Activated T-cell treated with anti-CD3 and anti-CD28 coated beads, Interleukin-2, amount 50 U/mL, for 1 hour (primary cell): ENCODE measurements around the gene NDUFV3.
"Not testable (repeated sequence)": the region's sequence is repeated elsewhere in the genome, so short reads cannot be mapped to it uniquely, and the experiment has no call there.

Experiments
- DNase-seq: peaks from one replicate; pipeline ENCODE4 v3.0.0-alpha.2; 2020

Gene NDUFV3

DNA sequence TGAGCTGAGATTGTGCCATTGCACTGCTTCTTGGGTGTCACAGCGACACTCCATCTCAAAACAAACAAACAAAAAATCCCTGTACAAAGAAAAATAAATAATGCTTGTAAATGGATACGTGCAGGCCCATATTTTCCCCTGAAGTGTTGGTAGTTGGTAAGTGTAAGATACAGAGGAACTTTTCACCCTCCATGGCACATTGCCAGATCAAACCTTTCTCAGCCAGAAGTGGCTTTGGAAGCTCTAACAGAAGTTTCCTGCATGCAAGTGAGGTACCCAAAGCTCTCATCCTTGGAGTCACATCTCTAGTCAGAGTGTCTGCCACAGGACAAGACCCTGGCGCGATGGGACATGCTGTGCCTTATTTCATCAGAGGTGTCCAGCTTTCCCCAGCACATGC, 7.3 kb downstream of the NDUFV3 start:
- DNase-seq = no peak

GRCh38 chr21:42903817-42904216, 10.7 kb downstream of the NDUFV3 start:
- DNase-seq = no peak

DNA sequence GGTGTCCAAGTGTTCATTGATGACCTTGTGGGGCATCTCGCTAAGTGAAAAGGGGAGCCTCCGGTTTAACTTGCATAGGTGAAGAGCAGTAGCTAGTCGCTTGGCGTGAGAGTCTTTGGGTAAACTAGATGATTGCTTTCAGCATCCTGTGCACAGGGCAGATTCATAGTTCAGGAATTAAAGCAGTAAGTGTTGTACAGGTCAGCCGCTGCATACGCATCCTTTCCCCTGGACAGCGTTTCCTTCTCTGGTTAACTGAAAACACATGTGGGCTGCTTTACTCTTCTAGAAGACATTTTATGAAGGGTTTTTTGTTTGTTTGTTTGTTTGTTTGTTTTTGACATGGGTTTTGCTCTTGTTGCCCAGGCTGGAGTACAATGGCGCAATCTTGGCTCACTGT, 12.1 kb downstream of the NDUFV3 start:
- no peak for DNase-seq

GRCh38 chr21:42906233-42906632, 13.1 kb downstream of the NDUFV3 start:
- no peak for DNase-seq

- DNase-seq = not testable (repeated sequence)
These were observed 15.4 kb downstream of the NDUFV3 start for GRCh38 chr21:42908484-42908883.

DNA sequence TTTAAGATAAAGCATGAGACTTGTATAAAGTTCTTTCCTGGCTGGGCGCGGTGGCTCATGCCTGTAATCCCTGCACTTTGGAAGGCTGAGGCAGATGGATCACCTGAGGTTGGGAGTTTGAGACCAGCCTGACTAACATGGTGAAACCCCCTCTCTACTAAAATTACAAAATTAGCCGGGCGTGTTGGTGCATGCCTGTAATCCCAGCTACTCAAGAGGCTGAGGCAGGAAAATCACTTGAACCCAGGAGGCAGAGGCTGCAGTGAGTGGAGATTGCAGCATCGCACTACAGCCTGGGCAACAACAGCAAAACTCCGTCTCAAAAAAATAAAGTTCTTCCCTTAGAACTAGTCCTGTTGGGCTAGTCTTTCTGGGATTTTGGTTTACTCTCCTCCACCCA, 18.8 kb downstream of the NDUFV3 start:
- not testable (repeated sequence) for DNase-seq

DNA sequence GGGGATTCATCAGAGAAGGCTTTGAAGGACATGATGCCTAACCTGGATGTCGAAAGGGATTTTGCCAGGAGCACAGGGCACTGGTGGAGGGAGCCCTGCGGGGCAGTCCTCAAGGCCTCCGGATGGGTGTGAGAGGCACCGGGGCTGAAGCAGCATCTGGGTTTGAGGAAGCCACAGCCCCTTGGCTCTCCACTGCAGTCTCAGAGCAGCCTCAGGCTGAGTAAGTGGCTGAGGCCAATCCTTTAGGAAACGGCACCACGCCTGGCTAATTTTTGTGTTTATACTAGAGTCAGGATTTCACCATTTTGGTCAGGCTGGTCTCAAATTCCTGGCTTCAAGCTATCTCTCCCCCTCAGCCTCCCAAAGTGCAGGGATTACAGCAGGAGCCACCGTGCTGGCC, 20.4 kb downstream of the NDUFV3 start:
- no peak for DNase-seq

- DNase-seq = no peak
These were observed 25.2 kb downstream of the NDUFV3 start for GRCh38 chr21:42918291-42918690.

GRCh38 chr21:42921927-42922326, 28.8 kb downstream of the NDUFV3 start:
- no peak for DNase-seq

- DNase-seq = no peak
These were observed 29.8 kb downstream of the NDUFV3 start for GRCh38 chr21:42922918-42923317.

GRCh38 chr21:42923553-42924432, 30.7 kb downstream of the NDUFV3 start:
- peak; percentile 47 for DNase-seq

DNA sequence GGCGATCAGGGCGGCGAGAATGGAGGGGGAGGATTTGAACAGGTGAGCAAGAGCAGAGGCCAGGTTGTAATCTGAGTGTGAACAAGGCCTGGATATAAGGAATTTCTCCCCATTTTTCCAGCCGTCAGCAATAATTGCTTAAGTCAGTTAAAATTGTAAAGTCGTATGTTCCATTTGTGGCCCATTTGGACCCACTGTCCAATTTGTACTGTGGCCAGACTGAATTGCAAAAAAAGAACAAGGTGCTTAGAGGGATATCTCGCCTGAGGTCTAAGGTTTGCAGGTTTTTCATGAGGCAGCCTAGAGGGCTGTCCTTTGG, 31.3 kb downstream of the NDUFV3 start:
- DNase-seq = no peak

GRCh38 chr21:42925114-42925926, 32.2 kb downstream of the NDUFV3 start, which contains the start of gene ERVH48-1:
ERVH48-1 (minus strand) TSS chr21:42925630; CDS start chr21:42919006, 6,624 bp downstream.
- no peak for DNase-seq

- DNase-seq = not testable (repeated sequence)
These were observed 34.5 kb downstream of the NDUFV3 start for GRCh38 chr21:42927474-42928200.

DNA sequence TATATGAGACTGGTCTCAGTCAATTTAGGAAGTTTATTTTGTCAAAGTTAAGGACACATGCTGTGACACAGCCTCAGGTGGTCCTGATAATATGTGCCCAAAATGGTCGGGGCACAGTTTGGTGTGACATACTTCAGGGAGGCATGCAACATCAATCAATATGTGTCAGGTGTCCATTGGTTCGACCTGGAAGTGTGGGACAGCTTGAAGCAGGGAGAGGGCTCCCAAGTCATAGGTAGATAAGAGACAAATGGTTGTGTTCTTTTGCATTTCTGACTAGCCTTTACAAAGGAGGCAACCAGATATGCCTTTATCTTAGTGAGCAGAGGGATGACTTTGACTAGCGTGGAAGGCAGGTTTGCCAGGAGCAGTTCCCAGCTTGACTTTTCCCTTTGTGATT, 36.9 kb downstream of the NDUFV3 start:
- DNase-seq = no peak

GRCh38 chr21:42931560-42932235, 38.6 kb downstream of the NDUFV3 start:
- no peak for DNase-seq

DNA sequence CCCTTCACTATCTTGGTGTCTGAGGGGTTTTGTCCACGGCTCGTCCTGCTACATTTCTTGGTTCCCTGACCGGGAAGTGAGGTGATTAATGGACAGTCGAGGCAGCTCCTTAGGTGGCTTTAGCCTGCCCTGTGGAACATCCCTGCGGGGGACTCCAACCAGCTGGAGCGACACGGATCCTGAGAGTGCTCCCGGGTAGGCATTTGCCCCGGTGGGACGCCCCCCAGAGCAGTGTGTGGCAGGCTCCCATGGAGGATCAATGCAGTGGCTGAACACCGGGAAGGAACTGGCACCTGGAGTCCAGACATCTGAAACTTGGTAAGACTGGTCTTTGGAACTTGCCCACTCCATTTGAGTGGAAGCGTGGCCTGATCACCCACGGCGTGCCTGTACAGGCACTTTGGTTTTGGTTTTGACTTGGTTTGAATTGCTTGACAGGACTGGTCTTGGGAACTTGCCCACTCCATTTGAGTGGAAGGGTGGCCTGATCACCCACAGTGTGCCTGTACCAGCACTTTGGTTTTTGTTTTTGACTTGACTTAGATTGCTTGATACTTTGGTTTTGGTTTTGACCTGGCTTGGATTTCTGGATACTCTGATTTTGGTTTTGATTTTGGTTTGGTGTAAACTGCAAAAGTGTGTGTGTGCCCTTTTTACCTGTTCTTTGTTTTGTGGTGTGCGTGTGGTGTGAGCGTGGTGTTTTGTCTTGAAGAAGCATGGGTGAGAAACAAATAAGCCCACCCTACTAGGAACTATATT, 39.4 kb downstream of the NDUFV3 start:
- not testable (repeated sequence) for DNase-seq

GRCh38 chr21:42933137-42933970, 40.2 kb downstream of the NDUFV3 start:
- not testable (repeated sequence) for DNase-seq

DNA sequence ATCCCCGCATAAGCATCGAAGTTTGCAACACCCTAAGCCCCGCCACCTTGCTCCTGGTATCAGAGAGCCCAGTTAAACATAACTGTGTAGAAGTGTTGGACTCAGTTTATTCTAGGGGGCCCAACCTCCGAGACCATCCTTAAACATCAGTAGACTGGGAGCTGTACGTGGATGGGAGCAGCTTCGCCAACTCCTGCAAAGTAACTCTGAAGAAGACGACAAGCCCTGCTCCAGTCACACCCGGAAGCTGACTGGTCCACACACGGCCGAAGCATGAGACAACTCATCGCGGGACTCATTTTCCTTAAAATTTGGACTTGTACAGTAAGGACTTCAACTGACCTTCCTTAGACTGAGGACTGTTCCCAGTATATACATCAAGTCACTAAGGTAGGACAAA, 40.9 kb downstream of the NDUFV3 start:
- DNase-seq = not testable (repeated sequence)

GRCh38 chr21:42936360-42936759, 43.3 kb downstream of the NDUFV3 start:
- not testable (repeated sequence) for DNase-seq
